ENCODE results near the gene CXCR5.

- TF ChIP-seq FOXM1 (IDR thresholded peaks at IDR 0.05; ENCODE audit: borderline replicate concordance, low read depth) (no peak), RAD21 (IDR thresholded peaks at IDR 0.05; ENCODE audit: low read depth) (peak; percentile 9; the same call in 1 of the 2 replicates), CEBPB (IDR thresholded peaks at IDR 0.05) (no peak), NFIC (IDR thresholded peaks at IDR 0.05) (no peak), EGR1 (IDR thresholded peaks at IDR 0.05) (no peak), YY1 (IDR thresholded peaks at IDR 0.05; ENCODE audit: low read depth) (no peak), EP300 (IDR thresholded peaks at IDR 0.05; ENCODE audit: borderline replicate concordance) (no peak), REST (IDR thresholded peaks at IDR 0.05; ENCODE audit: low read depth) (no peak), MAX (IDR thresholded peaks at IDR 0.05) (no peak)
Observed at GRCh38 chr11:118901494-118902335, 18.0 kb downstream of the CXCR5 start.

Measured in Ishikawa (cell line).